Urinary bladder (tissue), 4 donors: ENCODE measurements around the gene UBASH3A. TPM values are rescaled to one million over a fixed set of nuclear protein-coding genes. Genes with fewer than 3 reads are reported as not detected.

Experiments
- DNase-seq: peaks from one replicate; pipeline ENCODE4 v3.0.0-alpha.2; 2015; ENCODE audit errors: extremely low spot score
- H3K27ac ChIP-seq: one replicate; pipeline ENCODE4 v1.5.1; 2013; ENCODE audit warnings: low read depth, mild to moderate bottlenecking, moderate library complexity
- H3K36me3 ChIP-seq: one replicate; pipeline ENCODE4 v1.6.1; 2013; ENCODE audit warnings: mild to moderate bottlenecking, moderate library complexity; ENCODE audit not compliant: insufficient read depth
- H3K4me1 ChIP-seq: one replicate; pipeline ENCODE4 v1.6.1; 2013; ENCODE audit warnings: mild to moderate bottlenecking, moderate library complexity; ENCODE audit not compliant: insufficient read depth
- H3K4me3 ChIP-seq: one replicate; pipeline ENCODE4 v1.5.1; 2013; ENCODE audit warnings: low read depth, low read length
- WGBS: extraction: QIAGEN DNeasy Blood & Tissue Kit; methylation state at CpG from one replicate; pipeline ENCODE4 v1.1.7; 2013; 5-methylcytosine and 5-hydroxymethylcytosine counted together
- polyA plus RNA-seq: library from polyadenylated mRNA; stranded (reverse); fragments of 200-250 nt; gene quantifications from one replicate; pipeline ENCODE4 v1.2.3, GENCODE V29; 2013
- total RNA-seq: library from RNA; depleted of rRNA; stranded (reverse); fragments of >200 nt; gene quantifications from one replicate; pipeline ENCODE4 v1.2.3, GENCODE V29; 2014
- donor health status: healthy with polysubstance abuse.
- donor health status: healthy.

The UBASH3A gene
- total RNA-seq = 0.32 TPM
- 0.27 TPM for polyA plus RNA-seq

- H3K4me3 ChIP-seq = no peak within 1 kb of the TSS
- no peak within 1 kb of the TSS for H3K27ac ChIP-seq
- DNase-seq = no peak
- no peaks in the 10 kb centered on the region for H3K36me3 ChIP-seq
- WGBS = 68% methylated on average over 21 of the region's 21 CpGs
- no peaks in the 10 kb centered on the region for H3K4me1 ChIP-seq
These were observed at the start of gene UBASH3A for GRCh38 chr21:42403611-42404231. TSS of gene UBASH3A (plus strand) at chr21:42403902. CDS start at chr21:42403946, 44 bp downstream.

DNA sequence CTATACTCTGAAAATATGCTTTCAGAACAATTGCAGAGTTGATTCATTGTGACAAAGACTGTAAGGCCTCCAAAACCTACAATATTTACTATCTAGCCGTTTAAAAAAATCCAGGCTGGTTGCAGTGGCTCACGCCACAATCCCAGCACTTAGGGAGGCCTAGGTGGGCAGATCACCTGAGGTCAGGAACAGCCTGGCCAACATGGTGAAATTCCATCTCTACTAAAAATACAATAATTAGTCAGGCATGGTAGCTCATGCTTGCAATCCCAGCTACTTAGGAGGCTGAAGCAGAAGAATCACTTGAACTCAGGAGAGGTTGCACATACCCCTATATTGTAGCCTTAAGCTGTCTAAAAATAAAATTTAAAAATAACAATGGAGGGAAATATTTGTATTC, 47.7 kb upstream of the UBASH3A start:
- H3K4me1 ChIP-seq = no peaks in the 10 kb centered on the region
- H3K4me3 ChIP-seq = no peak overlapping the region
- DNase-seq = no peak
- no peaks in the 10 kb centered on the region for H3K36me3 ChIP-seq
- 91% methylated on average over 2 of the region's 2 CpGs for WGBS
- no peak overlapping the region for H3K27ac ChIP-seq

DNA sequence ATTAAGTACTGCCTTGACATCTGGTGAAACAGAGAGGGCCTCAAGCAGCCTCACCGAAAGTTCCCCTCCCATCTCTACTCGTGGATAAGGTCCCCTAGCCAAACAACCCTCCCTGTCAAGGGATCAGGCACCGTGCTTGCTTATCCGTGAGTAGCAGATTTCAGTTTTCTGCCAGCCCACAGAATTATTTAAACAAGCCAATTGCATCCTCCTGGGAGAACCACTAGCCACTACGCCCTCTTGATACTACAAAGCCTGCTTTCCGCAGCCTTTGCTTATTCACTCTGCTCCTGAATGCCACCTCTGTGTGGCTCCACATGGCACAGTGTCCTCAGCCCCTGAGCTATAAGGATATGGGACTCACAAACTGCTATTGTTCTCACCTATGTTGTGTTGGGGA, 47.1 kb upstream of the UBASH3A start:
- Histone ChIP-seq H3K36me3 (no peaks in the 10 kb centered on the region), H3K4me3 (no peak overlapping the region), H3K4me1 (no peaks in the 10 kb centered on the region), H3K27ac (no peak overlapping the region)
- no peak for DNase-seq
- 65% methylated on average over 6 of the region's 6 CpGs for WGBS

DNA sequence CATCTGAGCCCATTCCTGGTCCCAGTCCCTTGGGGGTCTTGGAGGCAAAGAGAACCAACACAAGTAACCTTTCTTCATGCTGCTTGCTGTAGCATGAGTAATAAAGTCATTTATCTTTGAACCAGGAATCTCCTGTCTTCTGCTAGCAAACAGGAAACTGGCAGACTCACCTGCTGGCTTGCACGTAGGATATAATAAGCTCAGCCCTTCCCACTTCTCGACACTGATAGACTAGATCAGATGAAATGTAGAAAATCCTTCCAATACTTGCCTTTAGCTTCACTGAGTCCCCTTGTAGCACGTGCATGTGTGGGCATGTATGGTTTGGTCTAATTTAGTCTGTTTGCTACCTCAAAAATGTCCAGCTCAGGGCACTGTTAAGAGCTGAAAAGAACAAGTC, 46.4 kb upstream of the UBASH3A start:
- H3K4me1 ChIP-seq = no peaks in the 10 kb centered on the region
- no peak overlapping the region for H3K27ac ChIP-seq
- no peak for DNase-seq
- no peak overlapping the region for H3K4me3 ChIP-seq
- 64% methylated on average over 3 of the region's 3 CpGs for WGBS
- H3K36me3 ChIP-seq = no peaks in the 10 kb centered on the region

DNA sequence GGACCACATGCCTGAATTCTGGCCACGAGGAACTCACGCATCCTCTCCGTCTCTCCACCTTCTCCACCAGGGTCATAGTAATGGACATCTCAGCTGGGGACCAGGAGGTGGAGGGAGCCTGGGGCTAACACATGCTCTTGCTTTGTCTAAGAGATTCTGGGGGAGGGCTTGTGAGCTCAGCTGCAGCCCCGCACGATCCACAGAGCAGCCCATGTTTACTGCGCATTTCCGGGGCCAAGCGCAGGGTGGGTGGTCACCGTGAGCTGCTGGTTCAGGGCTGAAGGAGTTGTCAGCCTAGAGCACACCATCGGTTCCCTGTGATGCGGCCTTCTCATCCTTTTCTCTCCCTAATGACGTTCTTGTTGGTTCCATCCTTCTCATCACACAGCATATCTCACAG, 45.4 kb upstream of the UBASH3A start:
- Histone ChIP-seq H3K27ac (no peak overlapping the region), H3K4me1 (no peaks in the 10 kb centered on the region), H3K36me3 (no peaks in the 10 kb centered on the region), H3K4me3 (no peak overlapping the region)
- 91% methylated on average over 12 of the region's 12 CpGs for whole genome bisulfite sequencing
- no peak for DNase-seq

DNA sequence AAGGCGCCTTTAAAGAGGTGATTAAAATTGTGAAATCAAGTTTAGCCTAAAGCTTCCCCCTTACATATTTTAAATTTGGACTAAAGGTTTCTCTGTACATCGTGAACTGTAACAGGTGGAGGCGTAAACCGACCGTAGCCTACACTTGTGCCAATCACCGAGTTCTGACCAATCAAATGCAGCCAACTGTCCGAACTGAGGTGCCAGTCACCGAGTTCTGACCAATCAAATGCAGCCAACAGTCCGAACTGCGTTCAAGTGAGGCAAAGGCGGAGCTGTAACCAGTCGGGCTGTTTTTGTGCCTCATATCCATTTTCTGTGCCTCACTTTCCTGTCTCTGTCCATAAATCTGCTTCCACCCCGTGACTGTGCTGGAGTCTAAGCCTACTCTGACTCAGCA, 44.8 kb upstream of the UBASH3A start:
- WGBS = 85% methylated on average over 13 of the region's 13 CpGs
- no peak for DNase-seq

GRCh38 chr21:42360317-42360716, 43.4 kb upstream of the UBASH3A start:
- Histone ChIP-seq H3K36me3 (no peaks in the 10 kb centered on the region), H3K4me3 (no peak overlapping the region), H3K4me1 (no peaks in the 10 kb centered on the region), H3K27ac (no peak overlapping the region)
- WGBS = 73% methylated on average over 2 of the region's 2 CpGs
- no peak for DNase-seq

More for the DNA sequence above, 44.8 kb upstream of the UBASH3A start:
- Histone ChIP-seq H3K4me3 (no peak overlapping the region), H3K36me3 (no peaks in the 10 kb centered on the region), H3K4me1 (no peaks in the 10 kb centered on the region), H3K27ac (no peak overlapping the region)

DNA sequence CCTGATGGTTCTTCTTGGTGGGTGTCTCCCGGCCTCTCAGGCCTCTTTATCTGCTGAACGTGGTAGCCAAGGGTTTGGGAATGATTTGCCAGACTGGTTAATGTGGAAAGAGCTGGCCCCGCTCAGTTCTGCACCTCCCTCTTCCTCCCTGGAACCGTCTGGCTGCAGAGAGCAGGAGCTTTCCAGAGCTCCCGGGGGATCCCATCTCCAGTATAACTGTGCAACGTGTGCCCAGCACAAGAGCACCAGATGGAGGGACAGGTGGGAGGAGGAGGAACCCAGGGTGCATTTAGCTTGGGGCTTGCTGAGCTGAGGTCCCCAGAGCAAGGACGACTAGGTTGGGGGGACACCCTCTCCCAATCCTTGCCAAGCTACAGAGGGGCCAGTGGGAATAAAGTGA, 42.4 kb upstream of the UBASH3A start:
- H3K27ac ChIP-seq = no peak overlapping the region
- no peak for DNase-seq
- H3K4me3 ChIP-seq = no peak overlapping the region
- no peaks in the 10 kb centered on the region for H3K36me3 ChIP-seq
- H3K4me1 ChIP-seq = no peaks in the 10 kb centered on the region
- WGBS = 38% methylated on average over 7 of the region's 7 CpGs

- DNase-seq = no peak
These were observed 41.5 kb upstream of the UBASH3A start for GRCh38 chr21:42362198-42362597.

DNA sequence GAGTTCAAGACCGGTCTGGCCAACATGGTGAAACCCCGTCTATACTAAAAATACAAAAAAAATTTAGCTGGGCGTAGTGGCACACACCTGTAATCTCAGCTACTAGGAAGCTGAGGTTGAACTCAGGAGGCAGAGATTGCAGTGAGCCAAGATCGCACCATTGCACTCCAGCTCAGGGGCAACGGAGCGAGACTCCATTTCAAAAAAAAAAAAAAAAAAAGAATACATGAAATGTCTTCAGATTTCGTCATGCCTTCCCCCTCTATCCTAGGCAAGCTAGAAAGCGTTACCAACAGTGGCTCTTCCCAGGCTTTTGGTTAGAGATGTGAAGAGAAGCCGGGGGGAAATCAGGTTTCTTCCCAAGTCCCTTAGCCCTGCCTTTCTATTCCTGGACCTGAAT, 41.0 kb upstream of the UBASH3A start:
- no peak overlapping the region for H3K4me3 ChIP-seq
- no peaks in the 10 kb centered on the region for H3K36me3 ChIP-seq
- no peak for DNase-seq
- 72% methylated on average over 9 of the region's 9 CpGs for WGBS
- no peaks in the 10 kb centered on the region for H3K4me1 ChIP-seq
- no peak overlapping the region for H3K27ac ChIP-seq

More at GRCh38 chr21:42362198-42362597, 41.5 kb upstream of the UBASH3A start:
- no peak overlapping the region for H3K4me3 ChIP-seq
- no peaks in the 10 kb centered on the region for H3K36me3 ChIP-seq
- H3K4me1 ChIP-seq = no peaks in the 10 kb centered on the region
- 67% methylated on average over 12 of the region's 12 CpGs for WGBS
- no peak overlapping the region for H3K27ac ChIP-seq

DNA sequence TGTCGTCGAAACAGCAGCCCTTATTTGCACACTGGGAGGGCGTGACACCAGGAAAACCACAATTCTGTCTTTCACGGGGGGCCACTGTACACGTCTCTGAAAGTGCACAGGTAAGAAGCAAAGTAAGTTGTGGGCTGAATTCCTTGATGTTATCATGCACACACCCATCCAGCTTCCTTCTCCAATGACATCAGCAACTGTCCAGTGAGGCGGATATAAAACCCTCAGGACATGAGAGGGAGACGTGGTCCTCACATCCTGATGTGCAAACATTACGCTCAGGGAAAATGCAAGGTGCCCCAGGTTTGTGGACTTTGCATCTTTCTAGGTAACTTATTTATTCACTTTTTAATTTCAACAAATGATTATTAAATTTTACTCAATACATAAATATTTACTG, 40.4 kb upstream of the UBASH3A start:
- WGBS = 69% methylated on average over 8 of the region's 8 CpGs
- Histone ChIP-seq H3K27ac (no peak overlapping the region), H3K36me3 (no peaks in the 10 kb centered on the region), H3K4me1 (no peaks in the 10 kb centered on the region), H3K4me3 (no peak overlapping the region)
- DNase-seq = no peak

DNA sequence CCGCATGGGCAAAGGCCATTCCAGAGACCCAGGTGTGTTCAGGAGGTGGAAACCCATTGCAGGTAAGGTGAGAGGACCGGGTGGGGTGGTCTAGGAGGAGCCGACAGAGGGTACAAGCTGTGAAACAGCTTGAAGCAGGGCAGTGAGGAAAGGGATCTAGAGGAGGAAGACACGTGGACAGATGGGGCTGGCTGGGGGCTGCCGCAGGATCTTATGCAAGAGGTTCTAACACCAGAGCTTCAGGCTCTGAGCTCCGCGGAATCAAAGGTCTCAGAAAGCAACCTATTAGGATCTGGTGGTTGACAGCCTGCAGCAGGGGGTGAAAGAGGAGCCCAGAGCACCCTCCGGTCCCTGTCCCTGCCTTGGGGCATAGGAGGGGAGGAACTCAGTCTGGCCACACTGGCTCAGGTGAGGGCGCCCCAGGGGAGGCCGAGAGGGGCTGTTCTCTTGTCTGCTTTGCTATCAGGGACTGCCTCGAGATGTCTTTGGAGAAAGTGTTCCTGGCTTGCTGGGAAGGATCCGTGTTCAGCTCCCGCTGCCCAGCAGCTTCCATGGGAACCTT, 39.3 kb upstream of the UBASH3A start:
- WGBS = 76% methylated on average over 13 of the region's 13 CpGs
- no peak overlapping the region for H3K27ac ChIP-seq
- no peaks in the 10 kb centered on the region for H3K36me3 ChIP-seq

GRCh38 chr21:42365770-42366169, 37.9 kb upstream of the UBASH3A start:
- DNase-seq = no peak
- H3K4me3 ChIP-seq = no peak overlapping the region
- no peaks in the 10 kb centered on the region for H3K4me1 ChIP-seq
- WGBS = 66% methylated on average over 6 of the region's 6 CpGs
- no peak overlapping the region for H3K27ac ChIP-seq
- H3K36me3 ChIP-seq = no peaks in the 10 kb centered on the region

More for the DNA sequence above, 39.3 kb upstream of the UBASH3A start:
- Histone ChIP-seq H3K4me1 (no peaks in the 10 kb centered on the region), H3K4me3 (no peak overlapping the region)
- DNase-seq = no peak

DNA sequence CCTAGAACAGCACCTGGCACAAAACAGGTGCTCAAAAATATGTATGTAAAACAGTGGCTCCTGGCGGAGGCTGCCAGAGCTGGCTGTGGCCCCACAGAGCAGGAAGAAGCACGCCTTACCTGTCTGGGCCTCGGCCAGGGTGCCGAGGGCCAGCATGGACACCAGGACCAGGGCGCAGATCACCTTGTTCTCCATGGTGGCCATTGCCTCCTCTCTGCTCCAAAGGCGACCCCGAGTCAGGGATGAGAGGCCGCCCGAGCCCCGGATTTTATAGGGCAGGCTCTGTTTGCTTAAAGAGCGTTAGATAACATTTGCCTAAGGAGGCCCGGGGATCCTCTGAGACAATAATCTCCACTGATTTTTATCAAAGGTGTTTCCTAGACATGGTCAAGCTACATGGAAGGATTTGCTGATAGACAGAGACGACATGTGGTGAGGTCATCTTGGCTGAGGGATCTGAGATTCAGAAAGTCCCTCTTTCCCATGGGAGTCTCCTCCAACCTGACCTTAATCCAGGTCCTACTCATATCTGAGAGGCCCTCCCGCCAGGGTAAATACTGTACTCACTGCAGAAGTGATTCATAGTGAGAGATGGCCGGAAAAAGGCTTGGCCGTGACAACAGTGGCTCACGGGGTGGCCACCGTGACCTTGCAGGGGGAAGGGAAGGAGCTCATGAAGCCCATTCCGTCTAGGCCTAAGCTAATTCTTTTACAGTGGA, 37.3 kb upstream of the UBASH3A start, which contains the start of gene TFF1:
TSS of gene TFF1 (minus strand) at position 244 of the 719 bp plus-strand sequence. CDS start at position 204, 40 bp downstream.
- Histone ChIP-seq H3K4me3 (no peak within 1 kb of the TSS), H3K36me3 (no peaks in the 10 kb centered on the region), H3K27ac (no peak within 1 kb of the TSS), H3K4me1 (no peaks in the 10 kb centered on the region)
- WGBS = 59% methylated on average over 19 of the region's 19 CpGs
- no peak for DNase-seq
